HG03439 (cell line): ENCODE measurements around the gene ELOVL2.
A peak's percentile ranks its signal among the peaks of the same experiment; 100 is the strongest.
"Not testable (repeated sequence)": the region's sequence is repeated elsewhere in the genome, so short reads cannot be mapped to it uniquely, and the experiment has no call there.

Experiments
- ATAC-seq: cut with Tn5 transposase; IDR thresholded peaks from one replicate; pipeline ENCODE4 v1.9.1; 2021; ENCODE audit warnings: mild to moderate bottlenecking, moderate library complexity; ENCODE audit not compliant: unreplicated experiment

ELOVL2 gene, protein sequence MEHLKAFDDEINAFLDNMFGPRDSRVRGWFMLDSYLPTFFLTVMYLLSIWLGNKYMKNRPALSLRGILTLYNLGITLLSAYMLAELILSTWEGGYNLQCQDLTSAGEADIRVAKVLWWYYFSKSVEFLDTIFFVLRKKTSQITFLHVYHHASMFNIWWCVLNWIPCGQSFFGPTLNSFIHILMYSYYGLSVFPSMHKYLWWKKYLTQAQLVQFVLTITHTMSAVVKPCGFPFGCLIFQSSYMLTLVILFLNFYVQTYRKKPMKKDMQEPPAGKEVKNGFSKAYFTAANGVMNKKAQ

DNA sequence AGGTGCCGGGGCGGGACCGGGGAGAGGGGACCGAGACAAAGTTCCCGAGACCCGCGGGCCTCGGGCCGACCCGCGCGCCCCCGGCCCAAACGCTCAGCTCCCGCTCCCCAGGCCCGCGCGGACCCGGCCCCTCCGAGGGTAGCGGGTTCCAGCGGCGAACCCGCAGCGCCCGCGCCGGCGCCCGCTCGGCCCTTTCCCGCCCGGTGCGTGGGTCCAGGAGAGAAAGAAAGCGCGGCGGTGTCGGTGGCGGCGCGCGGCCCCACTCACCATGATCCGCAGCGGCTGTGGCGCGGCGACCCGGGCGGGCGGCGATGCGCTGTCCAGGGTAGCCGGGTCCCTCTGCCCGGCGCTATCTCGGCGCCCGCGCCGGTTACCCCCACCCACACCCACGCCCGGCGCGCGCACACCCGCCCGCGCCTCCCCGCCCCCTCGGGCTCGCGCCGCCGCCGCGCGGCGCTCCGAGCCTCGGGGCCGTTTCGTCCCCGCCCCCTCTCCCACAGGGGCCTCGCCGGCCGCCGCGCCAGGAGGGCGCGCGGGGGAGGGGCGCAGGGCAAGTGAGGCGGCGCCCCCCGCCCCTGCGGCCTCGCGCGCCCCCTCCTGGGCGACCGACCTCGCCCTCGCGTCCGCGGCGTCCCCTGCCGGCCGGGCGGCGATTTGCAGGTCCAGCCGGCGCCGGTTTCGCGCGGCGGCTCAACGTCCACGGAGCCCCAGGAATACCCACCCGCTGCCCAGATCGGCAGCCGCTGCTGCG, at the start of gene ELOVL2:
TSS of gene ELOVL2 (minus strand) at position 345 of the 751 bp plus-strand sequence. CDS start at position 270, 75 bp downstream.
- no peak for ATAC-seq

DNA sequence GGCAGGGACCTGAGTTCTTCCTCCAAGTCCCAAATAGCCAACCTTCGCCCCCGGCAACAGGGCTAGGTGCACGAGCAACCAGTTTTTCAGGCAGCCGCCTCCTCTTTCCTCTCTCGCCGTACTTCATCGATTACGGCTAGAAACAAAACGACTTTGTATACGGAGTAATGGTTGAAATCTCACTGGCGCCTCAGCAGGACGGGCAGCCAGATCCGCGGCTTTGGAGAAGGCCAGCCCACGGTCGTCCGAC, 49.2 kb upstream of the ELOVL2 start:
- ATAC-seq, result peak; percentile 22

DNA sequence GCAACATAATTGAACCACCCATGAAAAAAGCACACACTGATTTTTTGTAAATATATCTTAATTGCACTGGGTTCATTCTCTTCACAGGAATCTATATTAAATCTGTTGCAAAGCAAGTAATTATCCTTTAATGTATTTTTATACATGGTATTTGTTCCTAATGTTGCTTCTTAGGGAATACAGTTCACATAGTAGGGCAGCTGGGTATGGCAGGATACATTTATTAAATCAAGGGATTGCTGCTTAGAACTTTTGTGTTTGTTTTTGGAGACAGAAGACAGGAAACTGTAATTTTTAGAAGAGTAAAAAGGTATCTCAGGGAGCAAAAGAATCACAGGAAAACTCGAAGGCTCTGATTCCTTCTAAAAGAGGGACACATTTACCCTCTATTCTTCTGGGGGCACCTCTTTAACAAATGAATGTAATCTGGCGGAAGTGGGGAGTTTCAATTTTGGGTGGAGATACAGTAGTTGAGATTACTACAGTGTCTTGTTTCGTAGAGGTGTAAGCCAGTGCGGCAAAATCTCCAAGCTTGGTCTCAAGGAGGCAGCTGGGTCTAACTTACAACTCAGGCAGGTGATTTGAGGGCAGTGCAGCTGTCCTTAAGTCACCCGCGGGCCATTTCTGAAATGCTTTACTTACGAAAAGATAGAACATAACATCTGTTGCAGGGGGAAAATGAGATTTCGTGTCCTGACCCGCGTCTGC, 48.7 kb upstream of the ELOVL2 start:
- ATAC-seq, result peak; percentile 31

DNA sequence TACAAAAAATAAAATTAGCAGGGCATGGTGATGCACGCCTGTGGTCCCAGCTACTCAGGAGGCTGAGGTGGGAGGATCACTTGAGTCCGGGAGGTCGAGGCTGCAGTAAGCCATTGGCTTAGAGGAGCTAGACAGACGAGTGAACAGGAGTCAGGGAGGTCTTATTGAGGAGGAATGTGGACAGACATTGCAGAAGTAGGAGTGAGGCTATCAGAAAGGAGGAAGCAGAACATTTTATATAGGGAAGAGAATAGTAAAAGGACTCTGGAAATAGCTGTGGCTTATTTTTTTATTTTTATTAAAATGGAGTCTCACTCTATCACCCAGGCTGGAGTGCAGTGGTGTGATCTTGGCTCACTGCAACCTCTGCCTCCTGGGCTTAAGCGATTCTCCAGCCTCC, 47.0 kb upstream of the ELOVL2 start:
- ATAC-seq, result not testable (repeated sequence)

DNA sequence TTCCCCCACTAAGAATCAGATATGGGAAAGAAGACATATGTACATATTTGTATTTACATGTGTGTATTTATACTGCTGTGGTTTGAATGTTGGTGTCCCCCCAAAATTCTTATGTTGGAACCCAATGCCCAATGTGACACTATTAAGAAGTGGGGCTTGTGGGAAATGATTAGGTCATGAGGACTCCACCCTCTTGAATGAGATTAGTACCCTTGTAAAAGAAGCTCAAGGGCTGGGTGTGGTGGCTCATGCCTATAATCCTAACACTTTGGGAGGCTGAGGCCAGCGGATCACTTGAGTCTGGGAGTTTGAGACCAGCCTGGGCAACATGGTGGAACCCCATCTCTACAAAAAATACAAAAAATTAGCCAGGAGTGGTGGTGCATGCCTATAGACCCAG, 45.6 kb upstream of the ELOVL2 start:
- ATAC-seq, result no peak

DNA sequence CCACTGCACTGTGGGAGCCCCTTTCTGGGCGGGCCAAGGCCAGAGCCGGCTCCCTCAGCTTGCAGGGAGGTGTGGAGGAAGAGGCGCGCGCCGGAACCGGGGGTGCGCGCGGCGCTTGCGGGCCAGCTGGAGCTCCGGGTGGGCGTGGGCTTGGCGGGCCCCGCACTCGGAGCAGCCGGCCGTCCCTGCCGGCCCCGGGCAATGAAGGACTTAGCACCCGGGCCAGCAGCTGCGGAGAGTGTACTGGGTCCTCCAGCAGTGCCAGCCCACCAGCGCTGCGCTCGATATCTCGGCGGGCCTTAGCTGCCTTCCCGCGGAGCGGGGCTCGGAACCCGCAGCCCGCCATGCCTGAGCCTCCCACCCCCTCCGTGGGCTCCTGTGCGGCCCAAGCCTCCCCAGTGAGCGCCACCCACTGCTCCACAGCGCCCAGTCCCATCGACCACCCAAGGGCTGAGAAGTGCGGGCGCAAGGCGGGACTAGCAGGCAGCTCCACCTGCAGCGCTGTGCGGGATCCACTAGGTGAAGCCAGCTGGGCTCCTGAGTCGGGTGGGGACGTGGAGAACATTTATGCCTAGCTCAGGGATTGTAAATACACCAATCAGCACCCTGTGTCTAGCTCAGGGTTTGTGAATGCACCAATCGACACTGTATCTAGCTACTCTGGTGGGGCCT, 43.2 kb upstream of the ELOVL2 start:
- not testable (repeated sequence) for ATAC-seq

DNA sequence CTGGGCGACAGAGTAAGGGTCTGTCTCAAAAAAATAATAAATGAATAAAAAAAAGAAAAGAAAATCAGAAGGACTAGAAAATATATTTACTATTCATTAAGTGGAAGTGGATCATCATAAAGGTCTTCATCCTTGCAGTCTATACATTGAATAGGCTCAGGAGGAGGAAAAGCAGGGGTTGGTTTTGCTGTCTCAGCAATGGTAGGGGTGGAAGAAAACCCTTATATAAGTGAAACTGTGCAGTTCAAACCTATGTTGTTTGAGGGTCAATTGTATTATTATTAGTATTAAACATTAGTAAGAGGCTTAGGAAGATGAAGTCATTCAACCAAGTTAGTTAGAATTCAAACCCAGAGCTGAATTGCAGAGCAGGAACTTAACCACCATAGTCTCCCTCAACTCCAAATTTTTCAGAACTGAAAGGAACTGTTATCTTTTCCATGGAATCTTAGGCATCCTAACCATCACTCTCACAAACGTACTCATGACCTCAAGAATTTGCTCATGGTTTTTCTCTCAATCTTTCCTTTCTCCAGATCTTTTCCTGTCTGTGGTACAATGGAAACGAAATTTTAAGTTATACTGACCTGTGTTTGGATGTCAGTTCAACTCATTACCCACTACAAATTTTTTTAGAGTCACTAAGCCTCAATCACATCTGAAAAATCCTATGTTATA, 41.8 kb upstream of the ELOVL2 start:
- ATAC-seq, result no peak

DNA sequence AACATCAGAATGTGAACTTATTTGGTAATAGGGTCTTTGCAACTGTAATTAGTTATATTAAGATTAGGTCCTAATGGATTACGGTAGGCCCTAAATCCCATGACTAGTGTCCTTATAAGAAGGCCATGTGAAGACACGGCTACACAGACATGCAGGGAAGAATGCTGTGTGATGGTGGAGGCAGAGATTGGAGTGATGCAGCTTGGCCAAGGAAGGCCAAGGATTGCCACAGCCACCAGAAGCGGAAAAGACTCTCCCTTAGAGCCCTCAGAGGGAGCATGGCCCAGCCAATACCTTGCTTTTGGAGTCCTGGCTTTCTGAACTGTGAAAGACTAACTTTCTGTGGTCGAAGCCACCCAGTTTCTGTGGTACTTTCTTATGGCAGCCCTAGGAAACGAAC, 39.9 kb upstream of the ELOVL2 start:
- no peak for ATAC-seq

DNA sequence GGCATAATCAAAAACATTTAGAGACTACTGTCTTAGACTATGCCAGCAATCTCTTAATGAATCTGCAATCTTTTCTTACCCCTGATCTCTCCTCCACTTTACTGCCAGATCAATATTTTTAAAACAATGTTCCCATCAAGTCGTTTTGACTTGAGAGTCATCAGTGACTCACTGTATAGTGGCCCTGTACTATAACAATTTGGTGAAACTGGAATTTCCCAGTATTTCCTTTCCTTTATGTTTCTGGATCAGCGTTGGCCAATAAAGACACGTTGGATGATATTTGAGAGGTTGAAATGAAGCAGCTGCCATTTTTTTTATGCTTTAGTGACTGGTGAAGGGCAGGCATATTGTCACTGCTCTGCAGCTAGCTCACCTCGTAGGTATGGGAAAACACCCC, 39.4 kb upstream of the ELOVL2 start:
- no peak for ATAC-seq

DNA sequence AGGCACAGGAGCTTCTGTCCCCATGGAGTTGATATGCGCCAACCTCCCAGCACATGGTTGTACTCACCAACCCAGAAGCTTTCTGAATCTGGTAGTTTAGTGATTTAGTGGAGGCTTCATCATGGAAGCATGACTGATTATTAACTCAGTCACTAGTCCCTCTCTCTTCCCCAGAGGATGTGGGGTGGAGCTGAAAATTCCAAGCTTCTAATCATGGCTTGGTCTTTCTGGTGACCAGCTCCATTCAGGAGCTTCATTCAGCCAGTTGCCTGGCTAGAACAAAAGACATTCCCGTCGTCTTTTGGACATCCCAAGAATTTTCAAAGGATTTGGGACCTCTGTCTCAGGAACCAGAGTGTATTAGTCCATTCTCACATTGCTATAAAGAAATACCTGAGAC, 36.2 kb upstream of the ELOVL2 start:
- no peak for ATAC-seq

DNA sequence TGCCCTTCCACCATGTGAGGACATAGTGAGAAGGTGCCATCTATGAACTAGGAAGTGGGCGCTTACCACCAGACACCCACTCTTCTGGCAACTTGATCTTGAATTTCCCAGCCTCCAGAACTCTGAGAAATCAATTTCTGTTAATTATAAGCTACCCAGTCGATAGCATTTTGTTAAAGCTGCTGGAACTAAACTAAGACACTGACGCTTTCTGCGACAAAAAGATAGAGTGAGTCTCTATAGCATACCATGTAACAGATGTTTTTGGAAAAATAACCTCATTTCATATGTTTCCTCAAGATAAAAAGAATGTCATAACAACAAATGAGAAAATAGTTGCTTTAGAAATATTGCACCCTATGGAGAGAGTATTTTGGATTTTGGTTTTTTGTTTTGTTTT, 34.2 kb upstream of the ELOVL2 start:
- ATAC-seq, result no peak

DNA sequence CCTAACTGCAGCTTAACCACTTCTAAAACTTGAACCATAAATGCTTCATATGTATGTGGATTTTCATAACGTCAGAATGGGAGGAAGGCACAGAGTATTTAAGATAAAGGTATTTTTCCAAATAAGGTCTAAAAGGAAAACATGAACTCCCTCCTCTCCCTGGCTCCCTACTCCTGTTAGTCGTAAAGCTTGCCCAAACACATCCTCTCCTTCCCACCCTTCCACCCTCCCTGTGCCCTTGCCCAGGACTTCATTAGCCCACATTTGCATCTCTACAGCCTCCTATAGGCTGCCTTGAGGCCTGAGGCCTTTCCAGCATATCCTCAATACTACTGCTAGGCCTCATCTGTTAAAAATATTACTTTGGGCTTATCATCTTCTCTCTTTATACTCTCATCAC, 32.4 kb upstream of the ELOVL2 start:
- no peak for ATAC-seq

DNA sequence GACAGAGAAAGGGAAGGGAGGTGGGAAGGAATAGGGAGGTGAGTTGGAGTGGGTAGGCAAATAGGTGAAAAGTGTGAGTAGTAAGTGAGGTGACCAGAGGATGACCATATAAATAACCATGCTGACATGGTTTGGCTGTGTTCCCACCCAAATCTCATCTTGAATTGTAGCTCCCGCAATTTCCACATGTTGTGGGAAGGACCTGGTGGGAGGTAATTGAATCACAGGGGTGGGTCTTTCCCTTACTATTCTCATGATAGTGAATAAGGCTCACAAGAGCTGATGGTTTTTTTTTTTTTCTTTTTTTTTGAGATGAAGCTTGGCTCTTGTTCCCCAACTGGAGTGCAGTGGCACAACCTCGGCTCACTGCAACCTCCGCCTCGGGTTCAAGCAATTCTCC, 28.0 kb upstream of the ELOVL2 start:
- ATAC-seq, result no peak

DNA sequence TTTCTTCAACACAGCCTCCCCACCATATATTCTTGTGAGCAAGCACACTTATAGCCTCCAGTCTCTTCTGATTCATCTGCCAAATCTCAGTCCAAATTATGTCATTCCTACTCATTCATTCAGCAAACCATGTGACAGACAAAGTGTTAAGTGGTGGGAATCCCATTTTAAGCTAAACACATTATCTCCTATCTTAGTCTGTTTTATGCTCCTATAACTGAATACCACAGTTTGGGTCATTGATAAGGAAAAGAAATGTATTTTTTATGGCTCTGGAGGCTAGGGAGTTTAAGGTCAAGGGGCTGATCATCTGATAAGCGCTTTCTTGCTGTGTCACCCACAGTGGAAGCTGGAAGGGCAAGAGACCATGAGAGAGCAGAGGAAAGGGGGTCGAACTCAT, 25.7 kb upstream of the ELOVL2 start:
- no peak for ATAC-seq

DNA sequence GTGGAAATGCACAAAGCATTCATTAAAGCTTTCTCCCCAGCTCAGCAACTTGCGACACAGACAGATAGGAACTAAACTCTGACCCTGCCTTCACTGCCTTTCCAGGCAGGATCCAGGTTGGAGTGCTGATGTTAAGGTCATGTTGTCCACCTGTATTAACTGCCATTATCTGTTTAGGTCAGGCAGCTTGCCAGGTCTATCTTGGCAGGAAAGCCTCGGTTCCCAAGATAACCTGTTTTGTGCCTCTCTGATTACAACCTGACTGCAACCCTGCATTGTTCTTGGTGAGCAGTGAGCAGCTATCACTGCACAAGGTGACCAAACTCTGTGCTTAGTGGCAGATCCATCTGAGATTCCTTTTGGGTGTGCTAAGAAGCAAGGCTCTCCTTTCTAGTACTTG, 23.2 kb upstream of the ELOVL2 start:
- ATAC-seq, result no peak

DNA sequence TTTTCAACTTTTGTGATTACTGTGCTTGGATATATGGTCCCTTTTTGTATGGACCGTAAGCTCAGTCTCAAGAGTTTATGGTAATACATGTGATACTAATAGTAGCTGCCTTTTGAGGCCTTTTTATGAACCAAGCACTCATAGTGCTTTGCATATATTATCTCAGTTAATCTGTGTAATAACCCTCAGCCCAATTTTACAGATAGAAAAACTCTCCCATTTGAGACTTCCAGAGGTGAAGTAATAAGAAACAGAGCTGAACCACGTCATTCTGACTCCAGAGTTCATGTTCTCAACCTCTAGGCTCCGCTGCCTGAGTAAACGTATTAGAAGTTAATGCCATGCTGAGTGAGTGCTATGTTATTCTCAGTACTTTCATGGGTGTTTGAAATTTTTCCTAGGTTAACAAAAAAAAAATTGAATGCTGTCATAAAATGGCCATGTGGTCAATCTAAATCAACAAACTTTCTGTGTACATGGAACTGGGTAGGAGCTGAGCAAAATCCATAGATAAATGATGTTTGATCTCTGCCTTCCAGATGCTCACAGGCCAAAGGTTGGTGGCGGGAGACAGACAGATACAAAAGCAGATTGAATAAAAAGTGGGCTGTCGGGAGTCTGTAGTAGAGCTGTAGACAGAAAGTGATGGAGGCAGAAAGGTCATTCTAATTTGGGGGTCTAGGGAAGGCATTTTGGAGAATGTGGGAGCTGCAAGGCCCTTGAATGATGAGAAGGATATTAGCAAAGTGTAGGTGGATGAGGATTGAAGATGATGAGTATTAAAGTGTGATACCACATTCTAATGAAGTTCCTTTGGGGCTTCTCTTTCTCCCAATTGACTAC, 22.6 kb upstream of the ELOVL2 start:
- ATAC-seq, result no peak

DNA sequence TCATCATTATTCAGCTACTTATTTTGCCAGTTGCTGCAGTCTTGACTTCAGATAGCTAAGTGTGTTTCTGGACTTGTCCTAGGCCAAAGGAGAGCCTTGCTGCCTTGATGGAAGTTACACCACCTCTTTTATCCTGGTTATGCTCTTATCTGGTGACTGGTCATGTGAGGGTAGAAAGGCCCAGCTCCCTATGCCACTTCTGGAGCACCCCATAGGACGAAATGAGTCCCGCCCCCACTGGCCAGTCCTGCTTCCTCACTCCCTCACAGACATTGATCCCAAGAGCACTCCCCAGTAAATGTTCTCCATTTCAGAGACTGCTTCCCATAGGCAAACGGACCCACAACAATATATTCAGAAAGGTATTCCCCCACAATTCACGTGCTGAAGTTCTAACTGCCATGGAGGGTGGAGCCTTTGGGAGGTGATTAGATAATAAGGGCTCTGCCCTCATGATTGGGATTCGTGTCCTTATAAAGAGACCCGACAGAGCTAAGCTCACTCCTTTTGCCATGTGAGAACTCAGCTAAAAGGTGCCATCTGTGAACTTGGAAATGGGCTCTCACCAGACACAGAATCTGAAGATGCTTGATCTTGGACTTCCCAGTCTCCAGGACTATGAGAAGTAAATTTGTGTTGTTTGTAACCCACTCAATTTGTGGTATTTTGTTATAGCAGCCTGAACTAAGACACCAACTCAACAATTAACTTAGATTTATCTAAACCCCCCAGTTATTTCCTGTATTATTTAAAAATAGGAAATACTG, 21.5 kb upstream of the ELOVL2 start:
- no peak for ATAC-seq

DNA sequence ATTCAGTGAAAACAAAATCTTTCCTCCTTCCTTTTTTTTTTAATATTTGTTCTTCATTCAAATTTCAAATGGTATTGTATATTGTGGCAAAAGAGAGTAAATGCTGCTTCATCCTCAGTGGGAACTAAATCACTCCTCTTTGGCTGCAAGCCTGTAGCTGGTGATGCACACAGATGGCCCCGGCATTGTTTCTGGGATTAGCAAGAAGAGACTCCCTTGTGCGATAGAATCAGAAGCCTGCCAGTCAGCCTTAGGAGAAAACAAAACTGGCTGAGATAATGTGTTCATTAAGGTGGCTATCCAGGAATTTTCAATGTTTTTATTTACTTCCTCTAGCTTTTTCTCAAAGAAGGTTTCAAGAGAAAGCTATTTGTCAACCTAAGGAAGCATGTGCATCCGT, 20.7 kb upstream of the ELOVL2 start:
- ATAC-seq, result no peak

DNA sequence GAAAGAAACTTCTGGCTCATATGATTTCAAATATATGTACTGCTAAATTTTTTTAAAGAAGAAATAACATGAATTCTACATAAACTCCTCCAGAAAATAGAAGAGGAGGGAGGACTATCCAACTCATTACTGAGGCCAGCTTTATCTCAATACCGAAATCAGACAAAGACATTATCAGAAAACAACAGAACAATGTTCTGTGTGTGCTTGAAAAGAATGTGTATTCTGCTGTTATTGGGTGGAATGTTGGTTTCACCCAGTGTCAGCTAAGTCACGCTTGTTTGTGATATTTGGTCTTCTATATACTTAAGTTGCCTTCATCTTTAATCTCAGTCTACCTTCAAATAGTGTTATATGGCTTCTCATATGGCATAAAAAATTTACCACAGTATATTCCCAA, 18.6 kb upstream of the ELOVL2 start:
- ATAC-seq, result no peak

DNA sequence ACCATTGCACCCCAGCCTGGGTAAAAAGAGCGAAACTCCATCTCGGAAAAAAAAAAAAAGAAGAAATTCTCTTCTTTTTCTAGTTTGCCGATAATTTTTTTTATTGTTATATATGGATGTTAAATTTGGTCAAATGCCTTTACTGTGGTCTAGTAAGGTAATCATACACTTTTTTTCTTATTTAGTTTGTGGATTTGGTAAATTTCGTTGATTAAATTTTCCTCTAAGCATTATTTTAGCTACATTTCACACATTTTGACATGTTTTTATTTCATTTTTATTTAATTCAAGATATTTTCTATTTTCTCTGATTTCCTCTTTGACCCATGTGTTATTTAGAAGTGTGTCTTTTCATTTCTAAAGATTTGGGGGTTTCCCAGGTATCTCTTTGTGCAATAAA, 18.0 kb upstream of the ELOVL2 start:
- no peak for ATAC-seq
